Measurements from ENCODE around the gene ZMIZ1. TPM values are rescaled to one million over a fixed set of nuclear protein-coding genes. Genes with fewer than 3 reads are reported as not detected.

ZMIZ1 gene
- total and polyA plus RNA-seq, 4 donors = 18.3 to 80.2 (median 42.6) TPM

DNA sequence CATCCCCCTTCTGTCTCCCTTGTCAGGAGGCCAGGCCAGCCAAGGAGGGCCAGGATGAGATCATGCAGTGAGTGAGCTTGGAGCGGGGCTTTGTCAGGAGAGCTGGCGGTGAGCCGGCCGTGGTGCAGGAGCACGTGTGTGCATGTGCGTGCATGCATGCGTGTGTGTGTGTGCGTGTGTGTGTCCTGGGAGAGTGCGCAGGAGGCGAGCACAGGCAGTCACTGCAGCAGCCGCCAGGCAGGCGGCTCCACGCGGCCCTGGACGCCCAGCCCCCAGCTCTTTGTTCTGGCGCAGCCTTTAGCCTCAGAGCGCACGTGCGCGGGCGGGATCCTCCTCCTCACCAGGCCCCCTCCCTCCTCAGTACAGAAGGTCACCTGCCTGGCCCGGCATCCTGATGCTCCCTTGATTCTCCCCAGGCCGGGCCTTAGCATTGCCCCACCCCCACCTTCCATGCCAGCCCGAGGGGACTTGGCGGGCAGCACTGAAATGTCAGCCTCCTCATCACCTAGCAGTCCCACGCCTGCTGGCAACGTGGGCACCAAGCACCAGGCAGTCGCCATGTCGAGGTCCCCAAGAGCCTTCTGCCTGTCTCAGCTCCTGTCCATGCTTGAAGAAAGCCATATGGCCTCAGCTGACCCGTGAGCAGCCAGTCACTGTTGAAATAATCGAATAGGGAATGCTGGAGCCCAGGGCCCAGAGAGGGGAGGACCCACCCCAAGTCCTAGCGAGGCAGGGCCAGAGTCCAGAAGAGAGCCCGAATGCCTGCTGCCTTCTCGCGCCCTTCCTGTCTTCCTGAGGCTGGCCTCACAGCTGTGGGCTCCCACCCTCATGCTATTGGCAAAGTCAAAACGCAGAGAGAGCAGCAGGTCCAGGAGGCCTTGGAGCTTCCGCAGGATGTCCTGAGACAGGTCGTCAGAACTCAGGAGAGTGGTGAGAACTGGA lies 152.6 kb downstream of the ZMIZ1 start:
- H3K4me3 ChIP-seq = no peak overlapping the region
- DNase-seq (peak; percentile 87 to 92 (median 89)), ATAC-seq (ENCODE audit: insufficient read depth, low FRiP score) (peak; percentile 23)
- H3K4me1 ChIP-seq (ENCODE audit: control insufficient read depth in 5 of 5, insufficient read depth in 5 of 5, low read length in 5 of 5) = peaks cover 15 to 56% (median 40%) of the 10 kb centered on the region in 5 donors
- no peaks in the 10 kb centered on the region for H3K9me3 ChIP-seq (ENCODE audit: control insufficient read depth in 4 of 4, insufficient read depth in 3 of 4, low read length in 3 of 4)
- H3K36me3 ChIP-seq (ENCODE audit: control insufficient read depth in 4 of 4, insufficient read depth in 4 of 4, low read length in 4 of 4) = peaks cover 4 to 27% (median 24%) of the 10 kb centered on the region in 4 donors
- 56 to 60% methylated on average over 38 of the region's 38 CpGs for WGBS, 2 donors
- TF ChIP-seq CTCF (IDR thresholded peaks at IDR 0.05; ENCODE audit: control extremely low read depth, extremely low read depth) = no peak
- H3K9ac ChIP-seq (ENCODE audit: insufficient read depth in 1 of 2, low read length in 2 of 2) = peak overlapping the region in 1 of 2 donors; percentile 47
- no peaks in the 10 kb centered on the region for H3K27me3 ChIP-seq (ENCODE audit: control insufficient read depth in 3 of 3, insufficient read depth in 3 of 3, low read length in 2 of 3)
- H3K27ac ChIP-seq (ENCODE audit: low read depth in 1 of 2, low read length in 1 of 2) = peak overlapping the region; percentile 89 to 92

DNA sequence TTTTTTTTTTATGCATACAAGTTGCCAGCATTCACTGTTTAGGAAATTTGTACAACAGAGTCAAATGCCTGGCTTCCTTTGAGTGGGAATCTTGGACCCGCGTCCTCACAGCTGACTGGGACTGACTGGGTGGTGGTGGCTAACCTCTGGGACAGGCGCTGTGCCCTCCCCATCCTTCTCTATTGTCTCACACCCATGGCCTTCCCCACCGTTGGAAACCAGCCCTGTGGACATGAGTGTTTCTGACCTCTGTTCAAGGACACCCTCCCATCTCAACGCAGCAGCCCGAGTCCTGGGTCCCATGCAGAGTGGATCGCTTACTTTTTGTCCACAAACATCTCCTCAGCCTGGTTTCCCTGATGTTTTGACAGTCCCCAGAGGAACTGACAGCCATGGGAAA lies 153.4 kb downstream of the ZMIZ1 start:
- Histone ChIP-seq H3K4me3 (no peak overlapping the region), H3K36me3 (ENCODE audit: control insufficient read depth in 4 of 4, insufficient read depth in 4 of 4, low read length in 4 of 4) (peaks cover 0 to 25% (median 19%) of the 10 kb centered on the region in 4 donors), H3K27ac (ENCODE audit: low read depth in 1 of 2, low read length in 1 of 2) (peak overlapping the region; percentile 89 to 92), H3K4me1 (ENCODE audit: control insufficient read depth in 5 of 5, insufficient read depth in 5 of 5, low read length in 5 of 5) (peaks cover 15 to 56% (median 40%) of the 10 kb centered on the region in 5 donors), H3K9me3 (ENCODE audit: control insufficient read depth in 4 of 4, insufficient read depth in 3 of 4, low read length in 3 of 4) (no peaks in the 10 kb centered on the region), H3K9ac (ENCODE audit: insufficient read depth in 1 of 2, low read length in 2 of 2) (no peak overlapping the region), H3K27me3 (ENCODE audit: control insufficient read depth in 3 of 3, insufficient read depth in 3 of 3, low read length in 2 of 3) (no peaks in the 10 kb centered on the region)
- TF ChIP-seq CTCF (IDR thresholded peaks at IDR 0.05; ENCODE audit: control extremely low read depth, extremely low read depth) = no peak
- 58 to 72% methylated on average over 7 of the region's 7 CpGs for whole genome bisulfite sequencing, 2 donors
- DNase-seq = no peak
- ATAC-seq (ENCODE audit: insufficient read depth, low FRiP score) = no peak

- peak; percentile 58 to 76 (median 60) for DNase-seq
- H3K9ac ChIP-seq (ENCODE audit: insufficient read depth in 1 of 2, low read length in 2 of 2) = no peak overlapping the region
- H3K27ac ChIP-seq (ENCODE audit: low read depth in 1 of 2, low read length in 1 of 2) = peak overlapping the region; percentile 89 to 92
Measured at GRCh38 chr10:79223091-79224048, 154.6 kb downstream of the ZMIZ1 start.

More at GRCh38 chr10:79223091-79224048, 154.6 kb downstream of the ZMIZ1 start:
- TF ChIP-seq CTCF (IDR thresholded peaks at IDR 0.05; ENCODE audit: control extremely low read depth, extremely low read depth) = no peak
- Histone ChIP-seq H3K36me3 (ENCODE audit: control insufficient read depth in 4 of 4, insufficient read depth in 4 of 4, low read length in 4 of 4) (peaks cover 0 to 19% (median 14%) of the 10 kb centered on the region in 4 donors), H3K27me3 (ENCODE audit: control insufficient read depth in 3 of 3, insufficient read depth in 3 of 3, low read length in 2 of 3) (no peaks in the 10 kb centered on the region), H3K4me1 (ENCODE audit: control insufficient read depth in 5 of 5, insufficient read depth in 5 of 5, low read length in 5 of 5) (peaks cover 15 to 56% (median 40%) of the 10 kb centered on the region in 5 donors), H3K9me3 (ENCODE audit: control insufficient read depth in 4 of 4, insufficient read depth in 3 of 4, low read length in 3 of 4) (no peaks in the 10 kb centered on the region), H3K4me3 (no peak overlapping the region)
- peak; percentile 74 for ATAC-seq (ENCODE audit: insufficient read depth, low FRiP score)
- 37 to 42% methylated on average over 22 of the region's 22 CpGs for WGBS, 2 donors

Measured in lung (tissue), 12 donors.